GM23338 (cell line): ENCODE measurements around the gene SLC1A6. TPM values are rescaled to one million over a fixed set of nuclear protein-coding genes. Genes with fewer than 3 reads are reported as not detected.

Experiments used
- ATAC-seq: fragments of 200-7000 bp; cut with Tn5 transposase; 3 replicates; pipeline ENCODE4 v1.9.1; 2020
- DNase-seq: peaks from one replicate; pipeline ENCODE4 v3.0.0-alpha.2; 2015; ENCODE audit warnings: low spot score
- H2AFZ ChIP-seq: fragments of 200-600 bp; sonication (generic); 2 replicates; pipeline ENCODE4 v1.8.0; 2016; ENCODE audit warnings: antibody characterized with exemption, mild to moderate bottlenecking, moderate library complexity
- H3F3A ChIP-seq: fragments of 200-600 bp; sonication (generic); replicated peaks from 2 replicates; pipeline ENCODE4 v1.8.0; 2017; ENCODE audit warnings: antibody characterized with exemption, mixed run types, low read depth
- H3K27ac ChIP-seq: fragments of 200-600 bp; sonication (generic); 2 replicates; pipeline ENCODE4 v1.6.1; 2016; ENCODE audit warnings: low read depth
- H3K27me3 ChIP-seq: fragments of 200-600 bp; sonication (generic); 2 replicates; pipeline ENCODE4 v1.8.0; 2016; ENCODE audit warnings: mild to moderate bottlenecking, mixed run types, moderate library complexity; ENCODE audit not compliant: insufficient read depth
- H3K36me3 ChIP-seq: fragments of 200-600 bp; sonication (generic); 2 replicates; pipeline ENCODE4 v1.8.0; 2016; ENCODE audit warnings: mild to moderate bottlenecking; ENCODE audit not compliant: insufficient read depth
- H3K4me1 ChIP-seq: fragments of 200-600 bp; sonication (generic); 2 replicates; pipeline ENCODE4 v1.8.0; 2016; ENCODE audit warnings: mild to moderate bottlenecking, moderate library complexity; ENCODE audit not compliant: insufficient read depth
- H3K4me2 ChIP-seq: fragments of 200-600 bp; sonication (generic); 2 replicates; pipeline ENCODE4 v1.7.1; 2017; ENCODE audit warnings: mixed run types
- H3K4me3 ChIP-seq: fragments of 200-600 bp; sonication (generic); 2 replicates; pipeline ENCODE4 v1.6.1; 2016; ENCODE audit warnings: mixed run types
- H3K79me2 ChIP-seq: fragments of 200-600 bp; sonication (generic); replicated peaks from 2 replicates; pipeline ENCODE4 v1.8.0; 2017; ENCODE audit warnings: mild to moderate bottlenecking; ENCODE audit not compliant: insufficient read depth
- H3K9me2 ChIP-seq: fragments of 200-600 bp; sonication (generic); 2 replicates; pipeline ENCODE4 v1.8.0; 2017; ENCODE audit not compliant: insufficient read depth
- H4K20me1 ChIP-seq: fragments of 200-600 bp; sonication (generic); replicated peaks from 2 replicates; pipeline ENCODE4 v1.8.0; 2017; ENCODE audit warnings: mild to moderate bottlenecking; ENCODE audit not compliant: insufficient read depth
- H3K27ac Mint-ChIP-seq: 2 replicates; pipeline ENCODE4 v1.8.0; 2020; ENCODE audit warnings: inconsistent platforms, mild to moderate bottlenecking, moderate library complexity, mixed read lengths
- H3K27me3 Mint-ChIP-seq: 3 replicates; pipeline ENCODE4 v1.8.0; 2022; ENCODE audit warnings: low read depth, mild to moderate bottlenecking, moderate library complexity, mixed read lengths, inconsistent platforms; ENCODE audit not compliant: insufficient read depth, poor library complexity
- H3K36me3 Mint-ChIP-seq: 3 replicates; pipeline ENCODE4 v1.8.0; 2021; ENCODE audit warnings: low read depth, mild to moderate bottlenecking, inconsistent platforms, moderate library complexity, mixed read lengths
- H3K4me1 Mint-ChIP-seq: 3 replicates; pipeline ENCODE4 v1.8.0; 2020; ENCODE audit warnings: mild to moderate bottlenecking, inconsistent platforms, mixed read lengths
- H3K4me3 Mint-ChIP-seq: 3 replicates; pipeline ENCODE4 v1.8.0; 2021; ENCODE audit warnings: moderate library complexity, mild to moderate bottlenecking, inconsistent platforms, mixed read lengths
- H3K9me3 Mint-ChIP-seq: 3 replicates; pipeline ENCODE4 v1.8.0; 2020; ENCODE audit warnings: moderate library complexity, mild to moderate bottlenecking, inconsistent platforms, mixed read lengths
- ETS1 ChIP-seq: IDR thresholded peaks from 2 replicates; pipeline ENCODE4 v1.6.1; 2016; ENCODE audit warnings: antibody characterized with exemption
- ZNF114 ChIP-seq: fragments of 250-450 bp; sonication (Bioruptor Pico); IDR thresholded peaks from 2 replicates; pipeline ENCODE4 v1.5.0; 2020; ENCODE audit warnings: mild to moderate bottlenecking, moderate library complexity
- ZNF331 ChIP-seq: fragments of 250-450 bp; sonication (Bioruptor Pico); IDR thresholded peaks from 2 replicates; pipeline ENCODE4 v1.5.0; 2020; ENCODE audit warnings: low read depth, mild to moderate bottlenecking, moderate library complexity
- ZNF462 ChIP-seq: fragments of 250-450 bp; sonication (Bioruptor Pico); IDR thresholded peaks from 2 replicates; pipeline ENCODE4 v1.5.0; 2020; ENCODE audit warnings: mild to moderate bottlenecking, moderate library complexity
- polyA plus RNA-seq: library from polyadenylated mRNA; unstranded; fragments of >200 nt; fragmentation: Nextera tagmentation; extraction: Ambion mirVana; gene quantifications from 2 replicates; pipeline ENCODE4 v1.2.1, GENCODE V29; 2016
- total RNA-seq: library from RNA; depleted of rRNA; stranded (reverse); fragments of >200 nt; shearing (Covaris generic); gene quantifications from 2 replicates; pipeline ENCODE4 v1.2.3, GENCODE V29; 2014

Gene SLC1A6
- total and polyA plus RNA-seq, 2 experiments from 2014 or later, result 12.6 to 37.3 TPM

- no peak for TF ChIP-seq ZNF331 (CRISPR knock-in tag)
Measured at GRCh38 chr19:14971474-14971873, 8.2 kb downstream of the SLC1A6 start (continued).

GRCh38 chr19:14968247-14968646, 11.4 kb downstream of the SLC1A6 start:
- no peak overlapping the region for H3K4me3 ChIP-seq
- peaks cover 5% of the 10 kb centered on the region; the same call in 1 of the 2 replicates for H3K36me3 ChIP-seq
- H3F3A ChIP-seq, result no peaks in the 10 kb centered on the region
- H3K4me2 ChIP-seq, result no peak overlapping the region
- no peaks in the 10 kb centered on the region for H3K4me1 Mint-ChIP-seq
- H3K27ac Mint-ChIP-seq, result no peak overlapping the region
- no peaks in the 10 kb centered on the region for H3K4me1 ChIP-seq
- DNase-seq (no peak), ATAC-seq (no peak)
- no peaks in the 10 kb centered on the region for H3K79me2 ChIP-seq
- H3K27me3 Mint-ChIP-seq, result peaks cover 1% of the 10 kb centered on the region
- H3K36me3 Mint-ChIP-seq, result peaks cover 58% of the 10 kb centered on the region
- no peaks in the 10 kb centered on the region for H3K27me3 ChIP-seq
- no peak for TF ChIP-seq ETS1
- no peak for TF ChIP-seq ZNF114
- TF ChIP-seq ZNF462 (CRISPR knock-in tag), result no peak
- H4K20me1 ChIP-seq, result no peaks in the 10 kb centered on the region
- H2AFZ ChIP-seq, result no peak overlapping the region
- H3K27ac ChIP-seq, result no peak overlapping the region
- H3K4me3 Mint-ChIP-seq, result no peak overlapping the region
- peaks cover 5% of the 10 kb centered on the region; the same call in 2 of the 3 replicates for H3K9me3 Mint-ChIP-seq
- no peaks in the 10 kb centered on the region for H3K9me2 ChIP-seq
